SH-SY5Y (cell line): ENCODE data around the gene TRPM5.

Source experiments
- GATA2 ChIP-seq: IDR thresholded peaks from 2 replicates; pipeline ENCODE4 v1.6.1; 2011; ENCODE audit warnings: mild to moderate bottlenecking, low read depth, low read length
- GATA3 ChIP-seq: IDR thresholded peaks from 2 replicates; pipeline ENCODE4 v1.6.1; 2011; ENCODE audit warnings: low read depth, mild to moderate bottlenecking, low read length, moderate library complexity

- TF ChIP-seq GATA3 (no peak), GATA2 (no peak)
These were observed 4.5 kb downstream of the TRPM5 start for GRCh38 chr11:2439820-2440219.
